Gastrocnemius medialis (tissue), 4 donors: ENCODE results near the gene SLC66A1.
"Not testable (repeated sequence)": the region's sequence is repeated elsewhere in the genome, so short reads cannot be mapped to it uniquely, and the experiment has no call there.

Source experiments
- POLR2A ChIP-seq, 2 donors: fragments of 450-650 bp; IDR thresholded peaks; one replicate each; pipeline ENCODE4 v1.6.1; 2017; ENCODE audit warnings: antibody characterized with exemption in 2 of 2, mild to moderate bottlenecking in 2 of 2, moderate library complexity in 2 of 2
- TF ChIP-seq, protein P1 (sequence below), 5 experiments: fragments of 450-650 bp in 3 of 5; fragments of 200-600 bp in 2 of 5; sonication (generic) in 2 of 5; IDR thresholded peaks in 4 of 5; conservative IDR thresholded peaks in 1 of 5; 1 replicate in 4 of 5; 2 replicates in 1 of 5; pipeline ENCODE4 v1.5.1; 2016 to 2019; ENCODE audit warnings: antibody characterized with exemption in 5 of 5, mild to moderate bottlenecking in 3 of 5, moderate library complexity in 3 of 5

DNA sequence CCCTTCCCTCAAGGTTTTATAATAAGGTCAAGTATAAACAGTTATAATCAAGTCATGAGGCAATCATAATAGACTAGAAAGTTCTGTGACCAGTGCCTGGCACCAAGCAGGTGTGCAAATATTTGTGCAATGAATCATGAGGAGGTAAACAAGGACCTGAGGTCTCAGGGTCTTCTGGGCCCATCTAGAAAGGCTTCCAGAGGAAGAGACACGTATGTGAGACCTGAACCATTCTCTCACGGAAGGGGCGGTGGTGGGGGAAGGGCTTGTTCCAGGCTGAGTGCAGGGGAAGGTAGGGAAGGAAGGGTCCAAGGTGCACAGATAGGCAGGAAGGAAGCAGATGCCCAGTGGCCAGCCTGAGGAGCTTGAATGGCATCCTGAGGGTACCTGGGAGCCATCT, 26.8 kb upstream of the SLC66A1 start:
- TF ChIP-seq, protein P1, sequence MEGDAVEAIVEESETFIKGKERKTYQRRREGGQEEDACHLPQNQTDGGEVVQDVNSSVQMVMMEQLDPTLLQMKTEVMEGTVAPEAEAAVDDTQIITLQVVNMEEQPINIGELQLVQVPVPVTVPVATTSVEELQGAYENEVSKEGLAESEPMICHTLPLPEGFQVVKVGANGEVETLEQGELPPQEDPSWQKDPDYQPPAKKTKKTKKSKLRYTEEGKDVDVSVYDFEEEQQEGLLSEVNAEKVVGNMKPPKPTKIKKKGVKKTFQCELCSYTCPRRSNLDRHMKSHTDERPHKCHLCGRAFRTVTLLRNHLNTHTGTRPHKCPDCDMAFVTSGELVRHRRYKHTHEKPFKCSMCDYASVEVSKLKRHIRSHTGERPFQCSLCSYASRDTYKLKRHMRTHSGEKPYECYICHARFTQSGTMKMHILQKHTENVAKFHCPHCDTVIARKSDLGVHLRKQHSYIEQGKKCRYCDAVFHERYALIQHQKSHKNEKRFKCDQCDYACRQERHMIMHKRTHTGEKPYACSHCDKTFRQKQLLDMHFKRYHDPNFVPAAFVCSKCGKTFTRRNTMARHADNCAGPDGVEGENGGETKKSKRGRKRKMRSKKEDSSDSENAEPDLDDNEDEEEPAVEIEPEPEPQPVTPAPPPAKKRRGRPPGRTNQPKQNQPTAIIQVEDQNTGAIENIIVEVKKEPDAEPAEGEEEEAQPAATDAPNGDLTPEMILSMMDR (IDR thresholded peaks at IDR 0.05 in 4 of 5, conservative IDR thresholded peaks at IDR 0.05 in 1 of 5), result not testable (repeated sequence)
- TF ChIP-seq POLR2A (IDR thresholded peaks at IDR 0.05), result not testable (repeated sequence)
